GM19023 (cell line): ENCODE results near the gene SH3RF3.

ENCODE experiments used
- ATAC-seq: cut with Tn5 transposase; IDR thresholded peaks from one replicate; pipeline ENCODE4 v1.9.1; 2021; ENCODE audit warnings: mild to moderate bottlenecking, moderate library complexity; ENCODE audit not compliant: unreplicated experiment

SH3RF3 gene

GRCh38 chr2:109404681-109405080 is 275.7 kb downstream of the SH3RF3 start:
- ATAC-seq, result no peak

- no peak for ATAC-seq
Measured at GRCh38 chr2:109405873-109406272, 276.9 kb downstream of the SH3RF3 start.

GRCh38 chr2:109406301-109406700 is 277.3 kb downstream of the SH3RF3 start:
- ATAC-seq, result no peak

GRCh38 chr2:109407276-109408042 is 278.5 kb downstream of the SH3RF3 start:
- ATAC-seq, result no peak

- ATAC-seq, result no peak
Measured at GRCh38 chr2:109408043-109408335, 279.0 kb downstream of the SH3RF3 start.

GRCh38 chr2:109409321-109410038 is 280.5 kb downstream of the SH3RF3 start:
- no peak for ATAC-seq

GRCh38 chr2:109410039-109410815 is 281.2 kb downstream of the SH3RF3 start:
- ATAC-seq, result no peak

- ATAC-seq, result no peak
Measured at GRCh38 chr2:109411640-109412325, 282.8 kb downstream of the SH3RF3 start.

- ATAC-seq, result no peak
Measured at GRCh38 chr2:109415581-109416013, 286.6 kb downstream of the SH3RF3 start.

GRCh38 chr2:109417701-109418335 is 288.8 kb downstream of the SH3RF3 start:
- no peak for ATAC-seq

- no peak for ATAC-seq
Measured at GRCh38 chr2:109418716-109419115, 289.7 kb downstream of the SH3RF3 start.

- ATAC-seq, result no peak
Measured at GRCh38 chr2:109419171-109419756, 290.3 kb downstream of the SH3RF3 start.

GRCh38 chr2:109419960-109420370 is 291.0 kb downstream of the SH3RF3 start:
- no peak for ATAC-seq

GRCh38 chr2:109421101-109421500 is 292.1 kb downstream of the SH3RF3 start:
- no peak for ATAC-seq

- no peak for ATAC-seq
Measured at GRCh38 chr2:109421642-109422041, 292.6 kb downstream of the SH3RF3 start.

GRCh38 chr2:109422071-109422757 is 293.2 kb downstream of the SH3RF3 start:
- ATAC-seq, result no peak

- ATAC-seq, result no peak
Measured at GRCh38 chr2:109422758-109423500, 293.9 kb downstream of the SH3RF3 start.

GRCh38 chr2:109423556-109424359 is 294.8 kb downstream of the SH3RF3 start:
- no peak for ATAC-seq
